ENCODE data around the gene RAB7A.
"Not testable (repeated sequence)": the region's sequence is repeated elsewhere in the genome, so short reads cannot be mapped to it uniquely, and the experiment has no call there.

Gene RAB7A

DNA sequence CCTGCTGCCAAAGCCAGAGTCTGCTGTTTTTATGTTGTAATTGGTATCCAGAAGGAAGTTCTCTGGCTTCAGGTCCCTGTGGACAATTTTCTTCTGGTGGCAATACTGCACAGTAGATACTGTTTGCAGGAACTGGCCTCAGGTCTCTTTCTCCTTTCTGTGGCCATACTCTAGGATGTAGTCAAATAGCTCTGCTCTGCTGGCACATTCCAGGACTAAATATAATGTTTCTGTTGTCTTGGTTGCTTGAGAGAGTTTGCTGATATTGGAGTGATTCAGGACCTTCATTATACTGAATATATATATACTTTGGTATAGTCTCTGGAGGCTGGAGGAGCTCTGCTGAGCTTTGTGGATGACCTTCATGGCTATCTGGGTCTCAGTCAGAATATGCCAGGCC, 23.1 kb downstream of the RAB7A start:
- DNase-seq (ENCODE audit: low read depth), result no peak

DNA sequence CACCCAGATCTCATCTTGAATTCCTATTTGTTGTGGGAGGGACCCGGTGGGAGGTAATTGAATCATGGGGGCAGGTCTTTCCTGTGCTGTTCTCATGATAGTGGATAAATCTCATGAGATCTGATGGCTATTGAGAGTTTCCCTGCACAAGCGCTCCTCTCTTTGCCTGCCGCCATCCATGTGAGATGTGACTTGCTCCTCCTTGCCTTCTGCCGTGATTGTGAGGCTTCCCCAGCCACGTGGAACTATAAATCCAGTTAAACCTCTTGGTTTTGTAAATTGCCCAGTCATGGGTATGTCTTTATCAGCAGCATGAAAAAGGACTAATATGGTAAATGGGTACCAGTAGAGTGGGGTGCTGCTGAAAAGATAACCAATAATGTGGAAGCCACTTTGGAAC, 23.6 kb downstream of the RAB7A start:
- DNase-seq (ENCODE audit: low read depth); H3K4me3 ChIP-seq (ENCODE audit: low read length): not testable (repeated sequence)

More for the DNA sequence above, 23.1 kb downstream of the RAB7A start:
- TF ChIP-seq, protein P1, sequence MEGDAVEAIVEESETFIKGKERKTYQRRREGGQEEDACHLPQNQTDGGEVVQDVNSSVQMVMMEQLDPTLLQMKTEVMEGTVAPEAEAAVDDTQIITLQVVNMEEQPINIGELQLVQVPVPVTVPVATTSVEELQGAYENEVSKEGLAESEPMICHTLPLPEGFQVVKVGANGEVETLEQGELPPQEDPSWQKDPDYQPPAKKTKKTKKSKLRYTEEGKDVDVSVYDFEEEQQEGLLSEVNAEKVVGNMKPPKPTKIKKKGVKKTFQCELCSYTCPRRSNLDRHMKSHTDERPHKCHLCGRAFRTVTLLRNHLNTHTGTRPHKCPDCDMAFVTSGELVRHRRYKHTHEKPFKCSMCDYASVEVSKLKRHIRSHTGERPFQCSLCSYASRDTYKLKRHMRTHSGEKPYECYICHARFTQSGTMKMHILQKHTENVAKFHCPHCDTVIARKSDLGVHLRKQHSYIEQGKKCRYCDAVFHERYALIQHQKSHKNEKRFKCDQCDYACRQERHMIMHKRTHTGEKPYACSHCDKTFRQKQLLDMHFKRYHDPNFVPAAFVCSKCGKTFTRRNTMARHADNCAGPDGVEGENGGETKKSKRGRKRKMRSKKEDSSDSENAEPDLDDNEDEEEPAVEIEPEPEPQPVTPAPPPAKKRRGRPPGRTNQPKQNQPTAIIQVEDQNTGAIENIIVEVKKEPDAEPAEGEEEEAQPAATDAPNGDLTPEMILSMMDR (IDR thresholded peaks at IDR 0.05; ENCODE audit: insufficient read depth, low read depth, low read length, missing control alignments), result no peak
- H3K4me3 ChIP-seq (ENCODE audit: low read length), result no peak overlapping the region

DNA sequence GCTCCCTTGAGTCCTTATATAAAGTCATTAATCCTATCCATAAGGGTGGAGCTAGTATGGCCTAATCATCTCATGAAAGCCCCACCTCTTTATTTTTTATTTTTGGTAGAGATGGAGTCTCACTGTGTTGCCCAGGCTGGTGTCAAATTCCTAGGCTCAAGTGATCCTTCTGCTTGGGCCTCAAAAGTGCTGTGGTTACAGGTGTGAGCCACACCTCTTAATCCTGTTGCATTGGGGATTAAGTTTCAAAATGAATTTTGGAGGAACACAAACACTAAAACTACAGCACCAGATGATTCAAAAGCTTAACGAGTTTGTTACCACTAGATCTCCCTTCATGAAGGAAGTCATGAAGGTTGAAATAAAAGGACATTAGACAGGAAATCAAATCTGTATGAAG, 27.7 kb downstream of the RAB7A start:
- no peak overlapping the region for H3K4me3 ChIP-seq (ENCODE audit: low read length)
- no peak for DNase-seq (ENCODE audit: low read depth)
- TF ChIP-seq, protein P1 (IDR thresholded peaks at IDR 0.05; ENCODE audit: insufficient read depth, low read depth, low read length, missing control alignments), result no peak

DNA sequence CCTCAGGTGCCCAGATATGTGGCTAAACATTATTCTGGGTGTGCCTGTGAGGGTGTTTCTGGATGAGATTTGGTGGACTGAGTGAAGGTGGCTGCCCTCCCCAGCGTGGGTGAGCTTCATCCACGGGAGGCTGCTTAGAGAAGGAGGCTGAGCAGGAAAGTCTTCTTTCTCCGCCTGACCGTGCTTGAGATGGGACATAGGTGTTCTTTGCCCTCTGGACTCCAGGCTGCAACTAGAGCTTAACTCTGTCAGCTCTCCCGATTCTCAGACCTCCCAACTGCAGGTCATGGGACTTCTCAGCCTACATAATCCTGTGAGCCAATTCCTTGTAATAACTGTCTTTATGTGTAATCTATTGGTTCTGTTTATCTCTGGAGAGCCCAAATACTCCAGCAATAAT, 34.1 kb downstream of the RAB7A start:
- DNase-seq (ENCODE audit: low read depth), result no peak
- TF ChIP-seq, protein P1 (IDR thresholded peaks at IDR 0.05; ENCODE audit: insufficient read depth, low read depth, low read length, missing control alignments), result no peak
- no peak overlapping the region for H3K4me3 ChIP-seq (ENCODE audit: low read length)

DNA sequence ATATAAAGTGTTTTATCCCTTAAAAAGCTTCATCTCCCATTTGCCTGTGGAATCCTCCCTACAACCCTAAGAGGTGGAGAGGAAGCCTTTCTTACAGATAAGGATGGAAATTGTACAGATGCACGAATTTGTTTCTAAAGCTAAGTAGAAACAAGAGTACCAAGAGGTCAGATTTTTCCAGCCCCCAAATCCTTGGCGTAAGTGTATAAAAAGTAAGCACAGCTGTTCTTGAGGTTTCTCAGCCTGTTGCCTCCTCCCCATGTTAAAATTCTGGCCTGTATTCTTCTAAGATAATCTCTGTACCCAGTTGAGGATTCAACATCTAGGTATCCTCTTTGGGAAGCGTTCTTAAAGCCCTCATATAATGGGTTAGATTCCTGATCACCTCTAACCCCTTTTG, 34.9 kb downstream of the RAB7A start:
- H3K4me3 ChIP-seq (ENCODE audit: low read length), result no peak overlapping the region
- TF ChIP-seq, protein P1 (IDR thresholded peaks at IDR 0.05; ENCODE audit: insufficient read depth, low read depth, low read length, missing control alignments), result no peak
- DNase-seq (ENCODE audit: low read depth), result no peak

DNA sequence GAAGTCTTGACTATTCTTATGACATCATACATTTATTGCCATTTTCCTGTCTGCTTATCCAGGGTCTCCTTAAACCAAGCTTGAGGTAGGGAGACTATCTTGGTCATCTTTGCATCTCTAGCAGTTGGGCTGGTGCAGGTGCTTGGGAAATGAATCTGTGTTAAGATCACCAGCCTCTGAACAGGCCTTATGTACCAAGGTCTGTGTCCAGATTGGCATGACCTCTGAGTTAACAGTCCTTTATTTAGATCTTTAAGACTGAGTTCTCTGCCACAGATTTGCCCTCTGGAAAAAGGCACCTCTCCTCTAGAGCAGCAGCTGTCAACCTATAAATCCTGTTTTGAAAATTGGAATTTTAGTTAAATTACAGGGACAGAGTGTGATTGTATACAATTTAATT, 35.4 kb downstream of the RAB7A start:
- TF ChIP-seq, protein P1 (IDR thresholded peaks at IDR 0.05; ENCODE audit: insufficient read depth, low read depth, low read length, missing control alignments), result no peak
- no peak for DNase-seq (ENCODE audit: low read depth)

DNA sequence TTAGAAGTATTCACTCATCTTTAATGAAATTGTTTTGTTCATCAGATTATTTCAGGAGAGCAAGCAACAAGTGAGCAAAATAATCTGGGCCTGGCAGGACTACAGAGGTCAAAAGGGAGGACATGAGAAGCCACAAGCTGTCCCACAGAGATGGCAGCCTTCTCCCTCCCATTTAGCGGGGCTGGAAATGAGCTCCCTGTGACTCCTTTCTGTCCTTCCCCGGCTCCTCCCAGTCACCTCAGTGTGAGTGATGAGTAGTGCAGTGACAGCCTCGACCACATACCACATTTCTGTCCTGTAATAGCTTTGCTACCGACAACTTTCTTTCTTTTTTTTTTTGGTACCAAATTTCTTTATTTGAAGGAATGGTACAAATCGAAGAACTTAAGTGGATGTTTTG, 38.0 kb downstream of the RAB7A start:
- no peak overlapping the region for H3K4me3 ChIP-seq (ENCODE audit: low read length)
- DNase-seq (ENCODE audit: low read depth), result no peak
- TF ChIP-seq, protein P1 (IDR thresholded peaks at IDR 0.05; ENCODE audit: insufficient read depth, low read depth, low read length, missing control alignments), result no peak

More for the DNA sequence above, 35.4 kb downstream of the RAB7A start:
- no peak overlapping the region for H3K4me3 ChIP-seq (ENCODE audit: low read length)

DNA sequence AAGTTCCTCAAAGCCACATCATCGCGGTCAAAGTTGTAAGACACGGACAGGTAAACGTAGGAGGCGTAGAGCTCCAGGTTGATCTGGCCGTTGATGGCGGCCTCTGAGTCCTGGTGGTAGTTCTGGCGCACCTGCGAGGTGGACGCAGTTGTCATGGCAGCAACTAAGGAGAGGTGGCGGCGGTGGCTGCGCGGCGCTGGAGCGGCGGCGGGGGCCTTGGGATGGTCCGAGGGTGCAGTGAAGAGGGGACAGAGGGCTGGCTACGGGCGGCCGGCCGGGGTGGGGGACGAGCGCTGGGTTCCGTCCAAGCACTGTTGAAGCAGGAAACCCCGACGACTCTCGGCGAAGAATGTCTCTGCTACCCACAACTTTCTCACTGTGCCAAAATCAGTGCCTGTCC, 38.9 kb downstream of the RAB7A start:
- DNase-seq (ENCODE audit: low read depth), result no peak
- TF ChIP-seq, protein P1 (IDR thresholded peaks at IDR 0.05; ENCODE audit: insufficient read depth, low read depth, low read length, missing control alignments), result no peak
- H3K4me3 ChIP-seq (ENCODE audit: low read length), result no peak overlapping the region
